K562 (cell line): ENCODE measurements around the gene MRPL19. TPM values are rescaled to one million over a fixed set of nuclear protein-coding genes. Genes with fewer than 3 reads are reported as not detected.

Experiments
- ATAC-seq: fragments of 200-7000 bp; cut with Tn5 transposase; 3 replicates; pipeline ENCODE4 v1.9.1; 2020; ENCODE audit warnings: moderate library complexity
- BruUV-seq: library from RNA; stranded (reverse); fragments of 400-500 nt; replicated peaks from 2 replicates; lab custom pipeline; 2021; lab: Mats Ljungman, UMichigan
- CTCF ChIA-PET: fragments of 300-600 bp; formaldehyde crosslinking; extraction: SDS; loops from one replicate; lab custom pipeline; 2021; ENCODE audit warnings: low intra/inter-chr PET ratio; lab: Yijun Ruan, JAX
- POLR2A ChIA-PET: fragments of 300-600, 350-650 bp; sonication (Branson Sonifier 250); formaldehyde crosslinking; extraction: SDS; loops from one replicate; lab custom pipeline; 2021; ENCODE audit warnings: antibody characterized with exemption, inconsistent platforms; lab: Yijun Ruan, JAX
- DNase-seq, 4 experiments: peaks; one replicate each; pipeline versions ENCODE4 v3.0.0 to v3.0.0-alpha.2; 2011 to 2018; ENCODE audit warnings: low spot score in 3 of 4, mixed read lengths in 3 of 4; ENCODE audit errors: extremely low read depth in 1 of 4
- FAIRE-seq: peaks from 2 replicates; lab custom pipeline; 2011; peaks lifted over from hg19 to GRCh38; lab: Jason Lieb, UNC
- H2AFZ ChIP-seq: 2 replicates; pipeline ENCODE4 v1.6.0; 2011; ENCODE audit warnings: low read depth, low read length, control low read depth, inconsistent platforms
- H3K27ac ChIP-seq: fragments of 200-600 bp; 3 replicates; pipeline ENCODE4 v1.8.0; 2011; ENCODE audit warnings: low read depth, mild to moderate bottlenecking, control low read depth, inconsistent platforms, low read length, moderate library complexity, mixed read lengths; ENCODE audit errors: extremely low read depth
- H3K27me3 ChIP-seq, 2 experiments: fragments of 300-600 bp in 1 of 2; 2 replicates in 1 of 2; 3 replicates in 1 of 2; pipeline versions ENCODE4 v1.6.0 to v1.8.0; 2011; ENCODE audit warnings: inconsistent platforms in 2 of 2, low read length in 2 of 2, mild to moderate bottlenecking in 1 of 2, mixed read lengths in 1 of 2, moderate library complexity in 1 of 2; ENCODE audit not compliant: control insufficient read depth in 2 of 2, insufficient read depth in 2 of 2
- H3K36me3 ChIP-seq: fragments of 300-600 bp; 3 replicates; pipeline ENCODE4 v1.8.0; 2011; ENCODE audit warnings: mild to moderate bottlenecking, low read length, inconsistent platforms; ENCODE audit not compliant: control insufficient read depth, insufficient read depth
- H3K4me1 ChIP-seq, 2 experiments: fragments of 200-600 bp in 1 of 2; replicated peaks in 1 of 2; 2 replicates in 1 of 2; 3 replicates in 1 of 2; pipeline versions ENCODE4 v1.5.1 to v1.8.0; 2011; ENCODE audit warnings: inconsistent platforms in 2 of 2, low read length in 2 of 2, mild to moderate bottlenecking in 1 of 2, mixed read lengths in 1 of 2, moderate library complexity in 1 of 2; ENCODE audit not compliant: control insufficient read depth in 2 of 2, insufficient read depth in 2 of 2
- H3K4me2 ChIP-seq: 2 replicates; pipeline ENCODE4 v1.6.1; 2011; ENCODE audit warnings: low read length, control low read depth, inconsistent platforms, mixed read lengths; ENCODE audit not compliant: insufficient read depth
- H3K4me3 ChIP-seq: fragments of 200-600 bp; sonication (generic), shearing (Covaris generic); 2 replicates; pipeline ENCODE4 v1.5.1; 2016; ENCODE audit warnings: control low read depth, inconsistent platforms
- H3K79me2 ChIP-seq: fragments of 200-600 bp; 3 replicates; pipeline ENCODE4 v1.8.0; 2011; ENCODE audit warnings: low read length, inconsistent platforms; ENCODE audit not compliant: control insufficient read depth, insufficient read depth
- H3K9ac ChIP-seq, 2 experiments: 2 replicates each; pipeline versions ENCODE4 v1.6.0 to v1.6.1; 2011; ENCODE audit warnings: low read depth in 2 of 2, low read length in 2 of 2, control low read depth in 1 of 2, inconsistent platforms in 1 of 2, mild to moderate bottlenecking in 1 of 2, mixed read lengths in 1 of 2; ENCODE audit not compliant: insufficient read depth in 1 of 2
- H3K9me1 ChIP-seq: one replicate; pipeline ENCODE4 v1.6.0; 2011; ENCODE audit warnings: inconsistent platforms, mild to moderate bottlenecking, low read length, moderate library complexity; ENCODE audit not compliant: control insufficient read depth, insufficient read depth
- H3K9me3 ChIP-seq: replicated peaks from 2 replicates; pipeline ENCODE4 v1.5.1; 2011; ENCODE audit warnings: low read depth, low read length, inconsistent platforms; ENCODE audit not compliant: control insufficient read depth, insufficient read depth
- H4K20me1 ChIP-seq: replicated peaks from 2 replicates; pipeline ENCODE4 v1.6.1; 2011; ENCODE audit warnings: low read length, inconsistent platforms, mixed read lengths; ENCODE audit not compliant: control insufficient read depth, insufficient read depth
- ATF1 ChIP-seq, 2 experiments: fragments of 450-650 bp in 1 of 2; IDR thresholded peaks; 2 replicates each; pipeline ENCODE4 v1.6.1; 2016; ENCODE audit warnings: missing compliant biosample characterization in 1 of 2, missing genetic modification characterization in 1 of 2
- CBX1 ChIP-seq: sonication (generic); IDR thresholded peaks from 2 replicates; pipeline ENCODE4 v1.6.1; 2016; ENCODE audit warnings: antibody characterized with exemption, low read depth, mild to moderate bottlenecking
- ELF2 ChIP-seq: fragments of 250-450 bp; sonication (Bioruptor Pico); IDR thresholded peaks from 2 replicates; pipeline ENCODE4 v1.5.0; 2021; ENCODE audit warnings: mild to moderate bottlenecking
- HDAC8 ChIP-seq: fragments of 450-650 bp; IDR thresholded peaks from 2 replicates; pipeline ENCODE4 v1.6.1; 2016; ENCODE audit warnings: mild to moderate bottlenecking, missing genetic modification characterization, moderate library complexity, missing compliant biosample characterization
- HMGN3 ChIP-seq: IDR thresholded peaks from 2 replicates; pipeline ENCODE4 v1.6.1; 2011; ENCODE audit warnings: borderline replicate concordance, low read depth, mild to moderate bottlenecking, mixed read lengths, low read length; ENCODE audit not compliant: insufficient read length; ENCODE audit errors: extremely low read depth
- HNRNPLL ChIP-seq: fragments of 200-400 bp; formaldehyde crosslinking; IDR thresholded peaks from 2 replicates; pipeline ENCODE4 v1.6.1; 2017; ENCODE audit warnings: low read length, low read depth, mild to moderate bottlenecking; ENCODE audit not compliant: poor library complexity, severe bottlenecking
- NR1H2 ChIP-seq: sonication (generic); formaldehyde crosslinking; IDR thresholded peaks from 2 replicates; pipeline ENCODE4 v1.4.0; 2020; ENCODE audit warnings: mild to moderate bottlenecking, missing genetic modification reagents
- SMARCA5 ChIP-seq: fragments of 450-650 bp; IDR thresholded peaks from 2 replicates; pipeline ENCODE4 v1.6.1; 2016
- TAF1 ChIP-seq: IDR thresholded peaks from 2 replicates; pipeline ENCODE4 v1.6.1; 2011; ENCODE audit warnings: mild to moderate bottlenecking, low read length, moderate library complexity; ENCODE audit not compliant: insufficient read depth, control insufficient read depth, severe bottlenecking; ENCODE audit errors: extremely low read depth
- WGBS: fragments of 100-300 bp; shearing (Covaris generic); methylation state at CpG from one replicate; pipeline ENCODE4 v1.1.6; 2016; ENCODE audit warnings: low coverage, mixed read lengths; ENCODE audit not compliant: insufficient coverage; ENCODE audit errors: missing lambda C conversion rate; 5-methylcytosine and 5-hydroxymethylcytosine counted together
- in situ Hi-C: fragments of 300-500 bp; cut with MboI; formaldehyde crosslinking; loops from 4 replicates; pipeline ENCODE4 v1.15.0; 2018; ENCODE audit warnings: inconsistent platforms, mixed read lengths
- intact Hi-C: fragments of 100-400 bp; cut with micrococcal nuclease; formaldehyde crosslinking; loops from 2 replicates; pipeline ENCODE4 v1.14.2; 2022
- polyA plus RNA-seq, 8 experiments: library from polyadenylated mRNA; depleted of rRNA in 4 of 8; stranded (reverse) in 5 of 8; unstranded in 3 of 8; fragments of >200 nt; fragmentation: Nextera tagmentation in 2 of 8; fragmentation: Illumina TruSeq in 1 of 8; extraction: Ambion mirVana in 2 of 8; extraction: Trizol in 1 of 8; gene quantifications; 2 replicates each; pipeline versions ENCODE4 v1.2.1 to v1.2.3, GENCODE V29; 2011 to 2014; ENCODE audit warnings: inconsistent platforms in 1 of 8, missing spikeins in 1 of 8
- total RNA-seq, 7 experiments: library from RNA; depleted of rRNA in 6 of 7; stranded (reverse); fragments of >200 nt in 6 of 7; fragmentation: Illumina TruSeq in 2 of 7; extraction: Trizol in 2 of 7; gene quantifications; 2 replicates each; pipeline versions ENCODE4 v1.2.1 to v1.2.3, GENCODE V29; 2011 to 2021; ENCODE audit warnings: low replicate concordance in 1 of 7
- TF ChIP-seq, protein P1 (sequence below), 2 experiments: IDR thresholded peaks; 2 replicates each; pipeline ENCODE4 v1.6.1; 2012; ENCODE audit warnings: improper control_type of control experiment in 2 of 2, low read depth in 2 of 2, low read length in 2 of 2, borderline replicate concordance in 1 of 2
- TF ChIP-seq, protein P2 (sequence below): sonication (generic); formaldehyde crosslinking; IDR thresholded peaks from 2 replicates; pipeline ENCODE4 v1.8.0; 2022; ENCODE audit warnings: mild to moderate bottlenecking, missing genetic modification reagents

Gene MRPL19
- total and polyA plus RNA-seq, 9 of the 15 experiments (the other 6 are each of a cell fraction or from before 2014, with no cell fraction given): 9.7 to 65.9 (median 56.1) TPM

DNA sequence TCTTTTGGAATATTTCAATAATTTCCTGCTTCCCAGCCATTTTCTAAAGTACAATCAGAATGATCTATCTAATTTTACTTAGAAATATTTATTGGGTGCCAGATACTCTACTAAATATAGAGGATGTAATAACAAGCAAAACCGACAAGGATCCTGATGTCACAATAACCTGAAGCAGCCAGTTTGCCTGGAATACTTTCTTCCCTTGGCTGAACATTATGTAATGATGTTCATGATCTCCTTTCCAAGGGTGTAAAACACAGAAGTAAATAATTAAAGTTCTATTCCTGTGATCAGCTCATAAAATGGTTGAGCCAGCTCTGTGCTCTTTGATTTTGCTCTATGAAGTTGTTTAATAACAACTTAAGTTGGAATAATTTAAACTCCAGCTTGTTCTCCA, 2.6 kb upstream of the MRPL19 start:
- CTCF ChIA-PET: no interaction called here
- WGBS: 24% methylated on average over 1 of the region's 1 CpG
- in situ Hi-C loops: loop anchor here (25.0 kb wide), 1 partner anchor 943 kb away; no protein-coding TSS in a partner anchor
- TF ChIP-seq TAF1: no peak
- TF ChIP-seq, protein P1, sequence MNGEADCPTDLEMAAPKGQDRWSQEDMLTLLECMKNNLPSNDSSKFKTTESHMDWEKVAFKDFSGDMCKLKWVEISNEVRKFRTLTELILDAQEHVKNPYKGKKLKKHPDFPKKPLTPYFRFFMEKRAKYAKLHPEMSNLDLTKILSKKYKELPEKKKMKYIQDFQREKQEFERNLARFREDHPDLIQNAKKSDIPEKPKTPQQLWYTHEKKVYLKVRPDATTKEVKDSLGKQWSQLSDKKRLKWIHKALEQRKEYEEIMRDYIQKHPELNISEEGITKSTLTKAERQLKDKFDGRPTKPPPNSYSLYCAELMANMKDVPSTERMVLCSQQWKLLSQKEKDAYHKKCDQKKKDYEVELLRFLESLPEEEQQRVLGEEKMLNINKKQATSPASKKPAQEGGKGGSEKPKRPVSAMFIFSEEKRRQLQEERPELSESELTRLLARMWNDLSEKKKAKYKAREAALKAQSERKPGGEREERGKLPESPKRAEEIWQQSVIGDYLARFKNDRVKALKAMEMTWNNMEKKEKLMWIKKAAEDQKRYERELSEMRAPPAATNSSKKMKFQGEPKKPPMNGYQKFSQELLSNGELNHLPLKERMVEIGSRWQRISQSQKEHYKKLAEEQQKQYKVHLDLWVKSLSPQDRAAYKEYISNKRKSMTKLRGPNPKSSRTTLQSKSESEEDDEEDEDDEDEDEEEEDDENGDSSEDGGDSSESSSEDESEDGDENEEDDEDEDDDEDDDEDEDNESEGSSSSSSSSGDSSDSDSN (IDR thresholded peaks at IDR 0.05; ENCODE audit: borderline replicate concordance in 1 of 2, low read depth in 2 of 2, low read length in 2 of 2): no peak
- TF ChIP-seq HNRNPLL: no peak
- TF ChIP-seq HDAC8: no peak
- no peak for TF ChIP-seq ATF1 (CRISPR knock-in tag; IDR thresholded peaks at IDR 0.05)
- TF ChIP-seq ATF1 (tag; IDR thresholded peaks at IDR 0.05): no peak
- TF ChIP-seq NR1H2 (CRISPR knock-in tag): no peak
- no peak for TF ChIP-seq SMARCA5
- TF ChIP-seq ELF2 (CRISPR knock-in tag): no peak
- no peak for TF ChIP-seq HMGN3
- TF ChIP-seq, protein P2, sequence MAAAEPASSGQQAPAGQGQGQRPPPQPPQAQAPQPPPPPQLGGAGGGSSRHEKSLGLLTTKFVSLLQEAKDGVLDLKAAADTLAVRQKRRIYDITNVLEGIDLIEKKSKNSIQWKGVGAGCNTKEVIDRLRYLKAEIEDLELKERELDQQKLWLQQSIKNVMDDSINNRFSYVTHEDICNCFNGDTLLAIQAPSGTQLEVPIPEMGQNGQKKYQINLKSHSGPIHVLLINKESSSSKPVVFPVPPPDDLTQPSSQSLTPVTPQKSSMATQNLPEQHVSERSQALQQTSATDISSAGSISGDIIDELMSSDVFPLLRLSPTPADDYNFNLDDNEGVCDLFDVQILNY: no peak
- no peak for TF ChIP-seq CBX1

More for the DNA sequence above, 2.6 kb upstream of the MRPL19 start:
- ATAC-seq (no peak), DNase-seq (no peak), FAIRE-seq (no peak)
- POLR2A ChIA-PET: no interaction called here
- Histone ChIP-seq H3K36me3 (peaks cover 10% of the 10 kb centered on the region; the same call in 1 of the 3 replicates), H2AFZ (no peak overlapping the region), H3K4me1 (peaks cover 0 to 7% of the 10 kb centered on the region in 2 experiments; a peak in 1 of 5 replicates), H3K4me3 (no peak overlapping the region), H3K9me1 (no peaks in the 10 kb centered on the region), H3K4me2 (no peak overlapping the region), H3K27me3 (no peaks in the 10 kb centered on the region), H3K9ac (no peak overlapping the region), H4K20me1 (no peaks in the 10 kb centered on the region), H3K27ac (no peak overlapping the region), H3K9me3 (no peaks in the 10 kb centered on the region), H3K79me2 (peaks cover 28% of the 10 kb centered on the region)
- no TSS peak for BruUV-seq
- intact Hi-C loops: loop anchor here (5.0 kb wide), 1 partner anchor 953 kb away; no protein-coding TSS in a partner anchor
